GM21423 (cell line): ENCODE results near the gene GATA1.

Experiments used
- ATAC-seq: cut with Tn5 transposase; IDR thresholded peaks from one replicate; pipeline ENCODE4 v1.9.1; 2021; ENCODE audit warnings: mild to moderate bottlenecking, moderate library complexity; ENCODE audit not compliant: unreplicated experiment

The GATA1 gene

DNA sequence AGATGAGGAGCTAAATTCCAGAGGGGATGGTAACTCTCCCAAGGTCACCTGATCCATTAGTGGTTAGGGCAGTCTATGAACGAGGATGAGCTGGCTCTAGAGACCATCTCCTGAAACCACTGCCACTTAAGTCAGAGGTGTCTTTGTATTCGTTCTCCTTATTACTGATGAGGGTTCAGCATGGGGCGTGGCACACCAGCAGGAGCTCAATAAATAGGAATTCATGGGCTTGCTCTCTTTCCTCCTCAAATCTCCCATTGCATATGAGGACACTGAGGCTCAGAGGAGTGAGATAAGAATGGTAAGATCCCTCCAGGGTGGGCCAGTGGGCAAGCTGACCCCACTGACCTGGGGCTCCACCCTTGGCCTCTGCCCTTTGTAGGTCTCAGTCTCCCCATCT, 1.7 kb upstream of the GATA1 start:
- ATAC-seq, result no peak

GRCh38 chrX:48785186-48785539, 1.2 kb upstream of the GATA1 start:
- no peak for ATAC-seq

DNA sequence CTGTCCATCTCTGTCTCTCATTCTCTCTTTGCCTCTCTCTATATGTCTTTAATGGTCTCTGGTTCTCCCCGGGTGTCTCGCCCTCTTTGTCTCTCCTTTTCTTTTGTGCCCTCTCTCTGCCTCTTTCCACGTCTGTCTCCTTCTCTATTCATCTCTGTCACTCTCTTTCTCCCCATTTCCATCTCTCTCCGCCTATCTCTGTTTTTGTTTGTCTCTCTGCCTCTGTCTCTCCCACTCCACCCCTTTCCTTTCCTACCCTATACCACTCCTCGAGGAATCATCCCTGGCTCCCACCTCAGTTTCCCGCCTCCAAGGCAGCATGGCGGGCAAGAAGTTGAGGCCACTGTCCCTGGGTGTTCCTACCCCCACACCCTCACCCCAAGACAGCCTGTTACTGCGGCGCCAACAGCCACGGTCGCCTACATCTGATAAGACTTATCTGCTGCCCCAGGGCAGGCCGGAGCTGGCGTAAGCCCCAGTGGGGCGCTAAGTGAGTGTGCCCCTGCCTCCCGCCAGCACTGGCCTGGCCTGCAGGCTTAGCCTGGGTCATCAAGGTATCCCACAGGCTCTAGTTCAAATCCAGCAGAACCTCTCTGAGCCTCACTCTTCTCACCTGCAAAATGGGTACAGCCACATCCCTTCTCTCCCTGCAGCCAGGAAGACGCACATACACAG, 713 bp upstream of the GATA1 start:
- ATAC-seq, result no peak

DNA sequence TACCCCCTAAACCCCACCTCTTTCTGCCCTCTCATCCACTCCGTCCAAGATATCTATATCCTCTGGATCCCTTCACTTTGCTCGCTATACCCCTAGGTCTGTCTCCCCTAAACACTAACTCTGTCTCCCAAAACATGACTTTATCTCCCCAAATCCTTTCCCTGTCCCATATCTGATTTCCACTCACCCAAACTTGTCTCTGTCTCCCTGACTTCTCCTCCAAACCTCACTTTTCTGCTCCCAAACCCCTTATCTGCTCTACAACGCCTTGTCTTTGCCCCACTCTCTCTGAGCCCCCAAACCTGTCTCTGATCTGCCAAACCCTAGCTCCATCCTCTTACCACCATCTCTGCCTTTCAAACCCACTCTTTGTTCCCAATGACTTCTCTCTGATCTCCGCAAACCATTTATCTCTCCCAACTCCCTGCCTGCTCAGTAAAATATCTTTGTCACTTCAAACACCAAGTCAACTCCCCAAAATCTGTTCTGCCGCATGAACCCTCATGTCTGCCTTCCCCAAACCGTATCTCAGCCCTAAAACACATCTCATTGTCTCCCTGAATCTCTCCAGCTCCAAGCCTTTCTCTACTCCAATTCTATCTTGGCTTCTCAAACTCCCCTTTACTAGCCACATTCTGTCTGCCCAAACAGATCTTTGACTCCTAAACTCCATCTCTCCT, 575 bp downstream of the GATA1 start:
- no peak for ATAC-seq

- no peak for ATAC-seq
These were observed 1.4 kb downstream of the GATA1 start for GRCh38 chrX:48787505-48788443.

- ATAC-seq, result no peak
These were observed 3.2 kb downstream of the GATA1 start for GRCh38 chrX:48789366-48790220.

GRCh38 chrX:48790477-48790876, 4.1 kb downstream of the GATA1 start:
- no peak for ATAC-seq

- no peak for ATAC-seq
These were observed 4.9 kb downstream of the GATA1 start for GRCh38 chrX:48791063-48791820.

GRCh38 chrX:48792219-48792618, 5.8 kb downstream of the GATA1 start:
- ATAC-seq, result no peak

DNA sequence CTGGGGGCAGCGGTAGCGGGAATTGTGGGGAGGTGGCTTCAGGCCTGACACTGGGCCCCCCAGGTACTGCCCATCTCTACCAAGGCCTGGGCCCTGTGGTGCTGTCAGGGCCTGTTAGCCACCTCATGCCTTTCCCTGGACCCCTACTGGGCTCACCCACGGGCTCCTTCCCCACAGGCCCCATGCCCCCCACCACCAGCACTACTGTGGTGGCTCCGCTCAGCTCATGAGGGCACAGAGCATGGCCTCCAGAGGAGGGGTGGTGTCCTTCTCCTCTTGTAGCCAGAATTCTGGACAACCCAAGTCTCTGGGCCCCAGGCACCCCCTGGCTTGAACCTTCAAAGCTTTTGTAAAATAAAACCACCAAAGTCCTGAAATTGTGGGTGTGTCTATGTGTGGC, 7.5 kb downstream of the GATA1 start:
- ATAC-seq, result no peak

- no peak for ATAC-seq
These were observed 8.0 kb downstream of the GATA1 start for GRCh38 chrX:48794340-48794910.

DNA sequence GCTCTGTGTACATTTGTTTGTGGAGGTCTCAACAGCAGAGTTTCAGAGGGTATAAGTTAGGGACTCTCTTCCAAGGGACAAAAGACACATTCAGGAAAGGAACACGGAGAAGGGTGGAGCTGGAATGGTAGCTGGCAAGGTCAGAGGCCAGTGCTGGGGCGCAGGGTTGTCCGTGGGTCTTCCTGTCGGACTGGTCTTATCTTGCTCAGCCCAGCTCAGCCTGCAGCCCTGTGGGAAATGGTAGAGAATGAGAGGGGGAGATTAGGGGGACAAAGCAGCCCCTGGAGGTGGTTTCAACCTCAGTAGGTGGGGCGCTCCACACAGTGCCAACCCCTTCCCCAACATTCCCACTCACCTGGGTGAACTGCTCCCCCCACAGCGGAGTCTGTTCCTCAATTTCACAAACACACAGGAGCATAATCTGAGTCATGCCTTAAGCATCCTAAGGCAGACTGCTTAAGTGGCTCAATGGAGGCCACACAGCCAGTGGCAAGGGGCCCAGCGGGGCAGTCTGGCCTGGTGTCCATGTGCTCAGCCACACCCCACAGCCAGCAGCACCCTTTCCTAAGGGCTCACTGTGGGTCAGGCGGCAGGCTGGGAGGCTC, 8.6 kb downstream of the GATA1 start:
- no peak for ATAC-seq

DNA sequence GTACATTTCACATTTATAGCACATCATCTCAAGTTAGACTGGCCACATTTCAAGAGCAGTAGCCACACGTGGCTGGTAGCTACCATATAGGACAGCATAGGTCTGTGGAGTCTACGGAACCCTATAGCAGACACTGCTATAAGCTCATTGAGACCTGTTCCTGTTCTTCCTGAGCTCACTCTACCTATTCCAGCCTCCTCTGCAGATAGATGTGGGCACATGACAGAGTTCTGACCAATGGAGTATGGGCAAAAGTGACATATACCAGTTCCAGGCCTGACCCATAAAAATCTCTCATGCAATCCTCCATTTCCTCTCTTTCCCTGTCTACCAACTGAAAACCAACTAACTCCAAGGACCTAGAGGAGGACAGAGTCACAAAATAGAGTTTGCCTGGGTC, 11.9 kb downstream of the GATA1 start:
- ATAC-seq, result no peak

- ATAC-seq, result no peak
These were observed 14.3 kb downstream of the GATA1 start for GRCh38 chrX:48800574-48801279.

DNA sequence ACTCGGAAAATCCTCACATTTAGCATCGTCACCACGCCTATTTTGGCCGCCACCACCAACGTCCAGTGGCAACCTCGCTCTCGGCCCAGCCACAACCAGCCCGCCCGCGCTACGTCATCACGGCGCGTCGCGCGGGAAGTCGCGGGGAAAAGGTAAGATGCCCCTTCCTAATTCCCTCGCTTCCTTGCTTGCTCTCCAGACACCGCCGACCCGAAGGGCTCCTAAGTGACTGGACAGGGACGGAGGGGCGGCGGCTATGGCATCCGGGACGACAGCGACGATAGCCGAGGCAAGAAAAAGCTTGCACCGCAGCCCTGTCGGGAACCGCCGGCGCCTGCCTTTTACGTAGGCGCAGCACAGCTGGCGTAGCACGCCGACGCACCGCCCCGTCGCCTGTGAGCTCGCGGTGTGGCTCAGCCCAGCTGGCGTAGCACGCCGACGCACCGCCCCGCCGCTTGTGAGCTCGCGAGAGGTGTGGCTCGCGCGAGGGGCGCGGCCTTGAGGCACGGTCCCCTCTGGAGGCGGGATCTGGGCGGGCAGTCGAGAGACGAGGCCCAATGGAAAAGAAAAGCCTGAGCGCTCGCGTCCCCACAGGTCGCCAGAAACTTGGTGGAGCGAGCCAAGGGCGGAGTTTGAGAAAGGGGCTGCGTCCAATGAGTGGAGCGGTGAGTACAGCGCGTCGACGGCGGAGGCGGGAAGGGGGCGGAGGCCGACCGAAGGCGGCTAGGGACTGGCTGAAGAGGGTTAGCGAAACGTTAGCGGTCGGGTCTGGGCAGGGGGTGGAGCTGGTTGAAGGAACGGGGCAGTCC, 15.1 kb downstream of the GATA1 start, which contains the start of gene HDAC6:
TSS of gene HDAC6 (plus strand) at position 788 of the 809 bp plus-strand sequence. CDS start 626 bp downstream, outside the sequence.
- peak; percentile 90 for ATAC-seq

DNA sequence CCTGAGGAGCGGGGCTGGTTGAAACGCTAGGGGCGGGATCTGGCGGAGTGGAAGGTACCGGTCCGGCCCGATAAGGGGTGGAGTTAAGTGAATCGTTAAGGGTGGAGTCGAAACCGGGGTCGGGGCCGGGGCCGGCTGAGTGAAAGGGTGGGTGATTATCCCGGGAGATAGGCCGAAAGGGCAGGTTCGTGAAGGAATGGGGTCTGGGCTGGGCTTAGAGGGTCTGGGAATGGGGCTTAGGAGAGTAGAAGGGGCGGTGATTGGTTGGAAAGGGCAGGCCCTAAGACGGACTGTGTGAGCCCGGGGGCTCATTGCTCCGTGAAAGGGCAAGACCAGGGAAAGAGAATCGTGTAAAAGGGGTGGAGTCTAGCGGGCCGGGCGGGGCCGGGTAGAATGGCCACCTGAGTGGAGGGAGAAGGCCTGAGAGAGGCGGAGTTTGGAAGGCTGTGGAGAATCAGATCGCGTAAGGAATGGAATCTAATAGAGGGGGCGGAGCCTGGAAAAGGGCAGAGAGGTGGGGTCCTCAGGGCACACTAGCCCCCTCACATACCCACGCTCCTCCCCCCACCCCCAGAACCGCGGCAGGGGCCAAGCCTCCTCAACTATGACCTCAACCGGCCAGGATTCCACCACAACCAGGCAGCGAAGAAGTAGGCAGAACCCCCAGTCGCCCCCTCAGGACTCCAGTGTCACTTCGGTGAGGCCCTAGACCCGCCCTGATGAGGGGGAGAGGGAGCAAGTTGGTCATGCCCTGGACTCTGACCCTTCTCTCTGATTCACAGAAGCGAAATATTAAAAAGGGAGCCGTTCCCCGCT, 15.9 kb downstream of the GATA1 start:
- ATAC-seq, result peak; percentile 31

- no peak for ATAC-seq
These were observed 16.5 kb downstream of the GATA1 start for GRCh38 chrX:48802905-48803200.
